Panc1 (cell line): ENCODE measurements around the gene CYB5R2.

Experiments used
- POLR2AphosphoS5 ChIP-seq: IDR thresholded peaks from 2 replicates; pipeline ENCODE4 v1.6.1; 2012; ENCODE audit warnings: mild to moderate bottlenecking, low read depth, low read length, moderate library complexity
- SIN3A ChIP-seq: IDR thresholded peaks from 2 replicates; pipeline ENCODE4 v1.6.1; 2012; ENCODE audit warnings: low read depth, mild to moderate bottlenecking, low read length, moderate library complexity, borderline replicate concordance; ENCODE audit not compliant: insufficient read depth
- TCF7L2 ChIP-seq: IDR thresholded peaks from 2 replicates; pipeline ENCODE4 v1.6.1; 2011; ENCODE audit warnings: mild to moderate bottlenecking, low read depth, low read length, inconsistent platforms
- TF ChIP-seq, protein P1 (sequence below): fragments of 450-650 bp; IDR thresholded peaks from 2 replicates; pipeline ENCODE4 v1.5.1; 2017; ENCODE audit warnings: mild to moderate bottlenecking
- TF ChIP-seq, protein P2 (sequence below), 2 experiments: IDR thresholded peaks; 2 replicates each; pipeline ENCODE4 v1.6.1; 2011 to 2012; ENCODE audit warnings: low read depth in 2 of 2, control low read depth in 1 of 2, low read length in 1 of 2, mild to moderate bottlenecking in 1 of 2, moderate library complexity in 1 of 2; ENCODE audit not compliant: insufficient read depth in 1 of 2

GRCh38 chr11:7621090-7621489, 52.2 kb downstream of the CYB5R2 start:
- TF ChIP-seq, protein P1, sequence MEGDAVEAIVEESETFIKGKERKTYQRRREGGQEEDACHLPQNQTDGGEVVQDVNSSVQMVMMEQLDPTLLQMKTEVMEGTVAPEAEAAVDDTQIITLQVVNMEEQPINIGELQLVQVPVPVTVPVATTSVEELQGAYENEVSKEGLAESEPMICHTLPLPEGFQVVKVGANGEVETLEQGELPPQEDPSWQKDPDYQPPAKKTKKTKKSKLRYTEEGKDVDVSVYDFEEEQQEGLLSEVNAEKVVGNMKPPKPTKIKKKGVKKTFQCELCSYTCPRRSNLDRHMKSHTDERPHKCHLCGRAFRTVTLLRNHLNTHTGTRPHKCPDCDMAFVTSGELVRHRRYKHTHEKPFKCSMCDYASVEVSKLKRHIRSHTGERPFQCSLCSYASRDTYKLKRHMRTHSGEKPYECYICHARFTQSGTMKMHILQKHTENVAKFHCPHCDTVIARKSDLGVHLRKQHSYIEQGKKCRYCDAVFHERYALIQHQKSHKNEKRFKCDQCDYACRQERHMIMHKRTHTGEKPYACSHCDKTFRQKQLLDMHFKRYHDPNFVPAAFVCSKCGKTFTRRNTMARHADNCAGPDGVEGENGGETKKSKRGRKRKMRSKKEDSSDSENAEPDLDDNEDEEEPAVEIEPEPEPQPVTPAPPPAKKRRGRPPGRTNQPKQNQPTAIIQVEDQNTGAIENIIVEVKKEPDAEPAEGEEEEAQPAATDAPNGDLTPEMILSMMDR, result no peak
- TF ChIP-seq POLR2AphosphoS5 (no peak), SIN3A (no peak), TCF7L2 (no peak)
- TF ChIP-seq, protein P2, sequence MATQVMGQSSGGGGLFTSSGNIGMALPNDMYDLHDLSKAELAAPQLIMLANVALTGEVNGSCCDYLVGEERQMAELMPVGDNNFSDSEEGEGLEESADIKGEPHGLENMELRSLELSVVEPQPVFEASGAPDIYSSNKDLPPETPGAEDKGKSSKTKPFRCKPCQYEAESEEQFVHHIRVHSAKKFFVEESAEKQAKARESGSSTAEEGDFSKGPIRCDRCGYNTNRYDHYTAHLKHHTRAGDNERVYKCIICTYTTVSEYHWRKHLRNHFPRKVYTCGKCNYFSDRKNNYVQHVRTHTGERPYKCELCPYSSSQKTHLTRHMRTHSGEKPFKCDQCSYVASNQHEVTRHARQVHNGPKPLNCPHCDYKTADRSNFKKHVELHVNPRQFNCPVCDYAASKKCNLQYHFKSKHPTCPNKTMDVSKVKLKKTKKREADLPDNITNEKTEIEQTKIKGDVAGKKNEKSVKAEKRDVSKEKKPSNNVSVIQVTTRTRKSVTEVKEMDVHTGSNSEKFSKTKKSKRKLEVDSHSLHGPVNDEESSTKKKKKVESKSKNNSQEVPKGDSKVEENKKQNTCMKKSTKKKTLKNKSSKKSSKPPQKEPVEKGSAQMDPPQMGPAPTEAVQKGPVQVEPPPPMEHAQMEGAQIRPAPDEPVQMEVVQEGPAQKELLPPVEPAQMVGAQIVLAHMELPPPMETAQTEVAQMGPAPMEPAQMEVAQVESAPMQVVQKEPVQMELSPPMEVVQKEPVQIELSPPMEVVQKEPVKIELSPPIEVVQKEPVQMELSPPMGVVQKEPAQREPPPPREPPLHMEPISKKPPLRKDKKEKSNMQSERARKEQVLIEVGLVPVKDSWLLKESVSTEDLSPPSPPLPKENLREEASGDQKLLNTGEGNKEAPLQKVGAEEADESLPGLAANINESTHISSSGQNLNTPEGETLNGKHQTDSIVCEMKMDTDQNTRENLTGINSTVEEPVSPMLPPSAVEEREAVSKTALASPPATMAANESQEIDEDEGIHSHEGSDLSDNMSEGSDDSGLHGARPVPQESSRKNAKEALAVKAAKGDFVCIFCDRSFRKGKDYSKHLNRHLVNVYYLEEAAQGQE (IDR thresholded peaks at IDR 0.05; ENCODE audit: insufficient read depth in 1 of 2, low read depth in 2 of 2, low read length in 1 of 2), result no peak
